Hepatocyte (in vitro differentiated cells): ENCODE measurements around the gene MYH7B.

Experiments
- CTCF ChIP-seq: fragments of 200-600 bp; sonication (generic); IDR thresholded peaks from 2 replicates; pipeline ENCODE4 v1.5.1; 2016; ENCODE audit warnings: antibody characterized with exemption, mild to moderate bottlenecking; ENCODE audit not compliant: poor library complexity
- EZH2 ChIP-seq: fragments of 200-600 bp; sonication (generic); IDR thresholded peaks from 2 replicates; pipeline ENCODE4 v1.6.1; 2016; ENCODE audit warnings: antibody characterized with exemption, mild to moderate bottlenecking, borderline replicate concordance
- EZH2phosphoT487 ChIP-seq: fragments of 200-600 bp; sonication (generic); IDR thresholded peaks from one replicate; pipeline ENCODE4 v1.6.1; 2018; ENCODE audit warnings: antibody characterized with exemption, mild to moderate bottlenecking, low read depth, moderate library complexity; ENCODE audit not compliant: unreplicated experiment, severe bottlenecking

- TF ChIP-seq CTCF (no peak), EZH2phosphoT487 (no peak), EZH2 (no peak)
Measured at GRCh38 chr20:34943808-34944567, 11.7 kb upstream of the MYH7B start.
